WERI-Rb-1 (cell line): Measurements from ENCODE around the gene NEURL1.

Experiments used
- DNase-seq: peaks from one replicate; pipeline ENCODE4 v3.0.0-alpha.2; 2020
- H3K27ac ChIP-seq: fragments of 250-450 bp; sonication (Bioruptor Pico); 2 replicates; pipeline ENCODE4 v1.5.1; 2020; ENCODE audit warnings: mild to moderate bottlenecking, moderate library complexity
- H3K27me3 ChIP-seq: fragments of 250-450 bp; sonication (Bioruptor Pico); 2 replicates; pipeline ENCODE4 v1.5.1; 2021; ENCODE audit warnings: mild to moderate bottlenecking, low read depth, moderate library complexity; ENCODE audit not compliant: insufficient read depth, severe bottlenecking
- H3K36me3 ChIP-seq: fragments of 250-450 bp; sonication (Bioruptor Pico); 2 replicates; pipeline ENCODE4 v1.5.1; 2020; ENCODE audit warnings: mild to moderate bottlenecking, moderate library complexity
- H3K4me3 ChIP-seq: 2 replicates; pipeline ENCODE4 v1.5.1; 2011; ENCODE audit warnings: low read depth, mild to moderate bottlenecking, control low read depth, low read length
- H3K9me3 ChIP-seq: fragments of 250-450 bp; sonication (Bioruptor Pico); 2 replicates; pipeline ENCODE4 v1.5.1; 2021; ENCODE audit warnings: mild to moderate bottlenecking, moderate library complexity; ENCODE audit not compliant: severe bottlenecking
- TF ChIP-seq, protein P1 (sequence below): IDR thresholded peaks from 2 replicates; pipeline ENCODE4 v1.5.1; 2011; ENCODE audit warnings: low read depth, mild to moderate bottlenecking, control low read depth, inconsistent platforms, low read length

NEURL1 gene

DNA sequence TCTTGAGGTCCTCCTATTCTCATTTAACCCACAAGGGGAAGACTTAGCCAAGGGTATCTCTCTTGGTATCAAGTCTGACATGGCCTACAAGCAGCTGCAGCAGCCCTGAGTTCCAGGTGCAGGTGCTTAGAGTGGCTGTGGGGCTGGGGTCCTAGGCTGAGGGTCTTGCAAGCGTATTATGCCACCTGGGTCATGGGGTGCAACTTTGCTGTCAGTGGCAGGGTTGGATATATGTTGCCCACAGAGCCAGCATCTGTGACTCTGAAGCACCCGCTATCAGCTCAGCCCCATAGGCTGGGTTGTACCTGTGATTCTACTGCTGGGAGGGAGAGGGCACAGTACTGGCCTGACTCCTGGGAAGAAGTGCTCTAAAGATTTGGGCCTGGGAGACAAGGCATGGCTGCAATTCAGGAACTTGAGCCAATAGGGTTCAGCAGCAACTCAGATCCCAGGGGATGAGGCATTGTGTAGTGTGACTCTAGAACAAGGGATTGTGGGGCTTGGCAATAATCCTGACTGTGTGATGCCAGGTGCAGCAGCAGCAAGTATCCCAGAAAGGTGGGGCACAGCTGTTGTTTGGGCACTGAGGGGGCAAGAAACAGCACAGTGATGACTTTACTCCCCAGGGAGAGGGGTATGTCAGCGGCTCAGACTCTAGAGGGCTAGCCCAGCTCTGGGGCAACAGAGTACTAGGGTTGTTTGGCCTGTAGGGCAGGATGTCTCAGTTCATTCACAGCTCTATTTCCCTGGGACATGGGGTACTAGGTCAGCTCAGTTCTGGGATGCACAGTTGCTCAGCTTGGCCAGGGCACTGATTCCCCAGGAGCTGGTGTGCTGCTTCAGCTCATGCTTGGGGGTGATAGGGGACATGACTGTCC, 41.4 kb downstream of the NEURL1 start:
- Histone ChIP-seq H3K9me3 (peaks cover 6% of the 10 kb centered on the region), H3K27ac (no peak overlapping the region), H3K36me3 (no peaks in the 10 kb centered on the region), H3K27me3 (no peaks in the 10 kb centered on the region), H3K4me3 (no peak overlapping the region)
- TF ChIP-seq, protein P1, sequence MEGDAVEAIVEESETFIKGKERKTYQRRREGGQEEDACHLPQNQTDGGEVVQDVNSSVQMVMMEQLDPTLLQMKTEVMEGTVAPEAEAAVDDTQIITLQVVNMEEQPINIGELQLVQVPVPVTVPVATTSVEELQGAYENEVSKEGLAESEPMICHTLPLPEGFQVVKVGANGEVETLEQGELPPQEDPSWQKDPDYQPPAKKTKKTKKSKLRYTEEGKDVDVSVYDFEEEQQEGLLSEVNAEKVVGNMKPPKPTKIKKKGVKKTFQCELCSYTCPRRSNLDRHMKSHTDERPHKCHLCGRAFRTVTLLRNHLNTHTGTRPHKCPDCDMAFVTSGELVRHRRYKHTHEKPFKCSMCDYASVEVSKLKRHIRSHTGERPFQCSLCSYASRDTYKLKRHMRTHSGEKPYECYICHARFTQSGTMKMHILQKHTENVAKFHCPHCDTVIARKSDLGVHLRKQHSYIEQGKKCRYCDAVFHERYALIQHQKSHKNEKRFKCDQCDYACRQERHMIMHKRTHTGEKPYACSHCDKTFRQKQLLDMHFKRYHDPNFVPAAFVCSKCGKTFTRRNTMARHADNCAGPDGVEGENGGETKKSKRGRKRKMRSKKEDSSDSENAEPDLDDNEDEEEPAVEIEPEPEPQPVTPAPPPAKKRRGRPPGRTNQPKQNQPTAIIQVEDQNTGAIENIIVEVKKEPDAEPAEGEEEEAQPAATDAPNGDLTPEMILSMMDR = no peak
- no peak for DNase-seq

DNA sequence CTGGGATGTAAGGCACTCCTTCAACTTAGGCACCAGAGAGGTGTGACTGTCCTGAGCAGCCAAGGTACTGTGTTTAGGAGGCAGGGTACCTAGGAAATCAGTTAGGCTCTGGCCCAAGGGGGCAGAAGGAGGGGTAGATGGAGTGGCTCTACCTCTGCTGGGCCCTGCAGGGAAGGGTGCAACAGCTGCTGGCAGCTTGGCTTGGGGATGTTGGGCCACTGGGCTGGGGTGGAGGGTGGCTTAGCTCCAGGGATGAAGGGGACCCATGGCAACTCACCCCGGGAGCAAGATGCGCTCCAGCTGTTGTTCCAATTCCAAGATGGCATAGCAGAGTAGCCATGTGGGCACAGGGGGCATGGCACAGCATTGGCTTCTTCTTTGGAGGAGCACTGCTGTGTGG, 42.1 kb downstream of the NEURL1 start:
- no peak overlapping the region for H3K4me3 ChIP-seq
- TF ChIP-seq, protein P1 = no peak
- peaks cover 4% of the 10 kb centered on the region for H3K9me3 ChIP-seq
- DNase-seq = no peak
- no peak overlapping the region for H3K27ac ChIP-seq
- no peaks in the 10 kb centered on the region for H3K36me3 ChIP-seq
- H3K27me3 ChIP-seq = no peaks in the 10 kb centered on the region

DNA sequence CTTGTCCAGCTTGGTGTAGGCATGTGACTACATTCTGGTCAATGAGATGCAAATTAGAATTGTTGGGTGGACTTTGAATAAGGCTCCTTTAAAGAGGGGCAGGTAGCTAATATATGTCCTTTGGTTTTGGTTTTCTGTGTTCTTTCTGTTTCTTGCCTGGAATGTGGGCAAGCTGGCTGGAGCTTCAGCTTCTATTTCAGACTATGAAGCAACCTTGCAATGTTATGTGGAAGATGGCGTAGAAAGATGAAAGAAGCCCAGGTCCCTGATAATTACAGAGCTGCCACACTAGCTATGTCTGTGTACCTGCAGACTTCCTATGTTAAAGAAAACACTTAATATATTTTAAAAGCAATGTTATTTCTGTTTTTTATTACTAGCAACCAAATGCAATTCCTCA, 46.2 kb downstream of the NEURL1 start:
- Histone ChIP-seq H3K36me3 (no peaks in the 10 kb centered on the region), H3K4me3 (no peak overlapping the region), H3K9me3 (no peaks in the 10 kb centered on the region), H3K27me3 (no peaks in the 10 kb centered on the region), H3K27ac (no peak overlapping the region)
- TF ChIP-seq, protein P1 = no peak
- no peak for DNase-seq

DNA sequence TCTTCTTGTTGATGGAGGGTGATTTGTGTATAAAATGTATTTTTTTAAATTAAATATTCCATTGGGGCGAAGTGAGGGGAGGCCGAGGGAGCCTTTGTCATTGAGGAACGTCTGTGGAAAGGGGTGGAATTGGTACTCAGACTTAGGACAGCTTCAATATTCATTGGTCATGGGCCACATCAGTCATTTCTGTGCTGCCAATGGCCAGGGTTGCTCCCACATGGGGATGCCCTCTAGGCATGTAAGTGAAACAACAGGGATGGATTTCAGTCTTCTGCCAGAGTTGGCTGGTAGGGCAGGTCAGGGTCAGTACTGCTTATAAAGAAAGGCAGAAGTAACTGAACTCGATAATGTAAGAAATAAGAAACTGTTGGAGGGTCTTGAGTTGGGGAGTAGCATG, 47.2 kb downstream of the NEURL1 start:
- Histone ChIP-seq H3K36me3 (no peaks in the 10 kb centered on the region), H3K9me3 (no peaks in the 10 kb centered on the region), H3K4me3 (no peak overlapping the region), H3K27ac (no peak overlapping the region), H3K27me3 (no peaks in the 10 kb centered on the region)
- TF ChIP-seq, protein P1 = no peak
- no peak for DNase-seq

DNA sequence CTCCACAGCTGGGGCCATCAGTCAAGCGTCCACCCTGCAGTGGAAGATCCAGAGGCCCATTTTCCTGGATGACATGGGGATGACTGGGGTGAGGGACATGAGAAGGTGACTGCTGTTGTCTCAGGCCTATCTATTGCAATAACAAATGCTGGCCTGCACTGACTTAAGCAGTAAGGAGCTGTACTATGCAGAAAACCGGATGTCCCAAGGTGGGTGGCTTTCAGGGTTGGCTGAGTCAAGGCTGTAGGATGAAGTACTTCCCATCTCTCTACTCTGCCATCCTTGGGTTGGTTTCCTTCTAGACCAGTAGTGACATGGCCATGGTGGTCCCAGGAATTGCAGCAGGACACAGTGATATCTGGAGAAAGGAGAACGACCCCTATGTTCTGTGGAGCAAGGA, 48.1 kb downstream of the NEURL1 start:
- Histone ChIP-seq H3K27ac (peak overlapping the region; percentile 92; the same call in 1 of the 2 replicates), H3K36me3 (no peaks in the 10 kb centered on the region), H3K4me3 (no peak overlapping the region), H3K27me3 (no peaks in the 10 kb centered on the region), H3K9me3 (no peaks in the 10 kb centered on the region)
- TF ChIP-seq, protein P1 = no peak
- DNase-seq = no peak
